ENCODE measurements around the gene SNX10. TPM values are rescaled to one million over a fixed set of nuclear protein-coding genes. Genes with fewer than 3 reads are reported as not detected.

The SNX10 gene
- total and polyA plus RNA-seq, 8 donors, result 0.58 to 55.0 (median 3.0) TPM; not detected in 2

GRCh38 chr7:26298472-26299058, 6.9 kb downstream of the SNX10 start:
- DNase-seq, result no peak
- Histone ChIP-seq H3K36me3 (no peaks in the 10 kb centered on the region), H3K4me1 (no peaks in the 10 kb centered on the region), H3K9me3 (no peaks in the 10 kb centered on the region), H3K4me3 (no peak overlapping the region), H3K27me3 (no peaks in the 10 kb centered on the region), H3K27ac (no peak overlapping the region)
- WGBS, 5 donors, result 79 to 89% (median 86%) methylated on average over 7 of the region's 7 CpGs
- TF ChIP-seq POLR2A (IDR thresholded peaks at IDR 0.05), result no peak
- TF ChIP-seq POLR2AphosphoS5 (IDR thresholded peaks at IDR 0.05), result no peak
- TF ChIP-seq EP300 (IDR thresholded peaks at IDR 0.05), result no peak
- no peak for TF ChIP-seq CTCF (IDR thresholded peaks at IDR 0.05)
- intact Hi-C loops (cut with DNase I; ENCODE audit: low total_unique reads), result no loop called here

GRCh38 chr7:26305090-26305868, 13.6 kb downstream of the SNX10 start:
- no peaks in the 10 kb centered on the region for H3K27me3 ChIP-seq
- no peaks in the 10 kb centered on the region for H3K4me1 ChIP-seq
- peak in 1 of 2 donors; percentile 33 for DNase-seq
- 75 to 89% (median 81%) methylated on average over 9 of the region's 9 CpGs for WGBS, 5 donors
- H3K27ac ChIP-seq, result peak overlapping the region in 2 of 5 donors; percentile 73 to 79
- no peaks in the 10 kb centered on the region for H3K36me3 ChIP-seq
- intact Hi-C loops (cut with DNase I; ENCODE audit: low total_unique reads), result no loop called here
- no peak for TF ChIP-seq POLR2A (IDR thresholded peaks at IDR 0.05)
- TF ChIP-seq CTCF (IDR thresholded peaks at IDR 0.05), result no peak
- no peak overlapping the region for H3K4me3 ChIP-seq
- H3K9me3 ChIP-seq, result no peaks in the 10 kb centered on the region

GRCh38 chr7:26305869-26306665, 14.4 kb downstream of the SNX10 start:
- H3K36me3 ChIP-seq, result no peaks in the 10 kb centered on the region
- DNase-seq, result no peak
- H3K4me3 ChIP-seq, result no peak overlapping the region
- H3K4me1 ChIP-seq, result peaks cover 0 to under 1% (median 0%) of the 10 kb centered on the region in 4 donors
- H3K27ac ChIP-seq, result peak overlapping the region in 2 of 5 donors; percentile 73 to 79
- WGBS, 5 donors, result 81 to 87% (median 85%) methylated on average over 16 of the region's 16 CpGs
- H3K27me3 ChIP-seq, result no peaks in the 10 kb centered on the region
- H3K9me3 ChIP-seq, result no peaks in the 10 kb centered on the region
- intact Hi-C loops (cut with DNase I; ENCODE audit: low total_unique reads), result no loop called here
- no peak for TF ChIP-seq CTCF (IDR thresholded peaks at IDR 0.05)
- TF ChIP-seq POLR2AphosphoS5 (IDR thresholded peaks at IDR 0.05), result no peak
- no peak for TF ChIP-seq EP300 (IDR thresholded peaks at IDR 0.05)
- TF ChIP-seq POLR2A (IDR thresholded peaks at IDR 0.05), result no peak

GRCh38 chr7:26306790-26307189, 15.1 kb downstream of the SNX10 start:
- H3K4me1 ChIP-seq, result peaks cover 0 to 8% (median 0%) of the 10 kb centered on the region in 4 donors
- H3K27ac ChIP-seq, result peak overlapping the region in 2 of 5 donors; percentile 73 to 79
- no peak for DNase-seq
- H3K9me3 ChIP-seq, result no peaks in the 10 kb centered on the region
- H3K27me3 ChIP-seq, result no peaks in the 10 kb centered on the region
- 79 to 96% (median 84%) methylated on average over 3 of the region's 3 CpGs for WGBS, 5 donors
- H3K4me3 ChIP-seq, result no peak overlapping the region
- intact Hi-C loops (cut with DNase I; ENCODE audit: low total_unique reads), result no loop called here
- H3K36me3 ChIP-seq, result no peaks in the 10 kb centered on the region
- TF ChIP-seq POLR2A (IDR thresholded peaks at IDR 0.05) (no peak), POLR2AphosphoS5 (IDR thresholded peaks at IDR 0.05) (no peak)
